C4-2B (cell line): ENCODE measurements around the gene MAGOH.

Experiments
- CTCF ChIP-seq: fragments of 450-650 bp; conservative IDR thresholded peaks from 2 replicates; pipeline ENCODE4 v1.5.1; 2017; ENCODE audit warnings: mild to moderate bottlenecking
- ZFX ChIP-seq: fragments of 450-650 bp; IDR thresholded peaks from 2 replicates; pipeline ENCODE4 v1.6.1; 2017

DNA sequence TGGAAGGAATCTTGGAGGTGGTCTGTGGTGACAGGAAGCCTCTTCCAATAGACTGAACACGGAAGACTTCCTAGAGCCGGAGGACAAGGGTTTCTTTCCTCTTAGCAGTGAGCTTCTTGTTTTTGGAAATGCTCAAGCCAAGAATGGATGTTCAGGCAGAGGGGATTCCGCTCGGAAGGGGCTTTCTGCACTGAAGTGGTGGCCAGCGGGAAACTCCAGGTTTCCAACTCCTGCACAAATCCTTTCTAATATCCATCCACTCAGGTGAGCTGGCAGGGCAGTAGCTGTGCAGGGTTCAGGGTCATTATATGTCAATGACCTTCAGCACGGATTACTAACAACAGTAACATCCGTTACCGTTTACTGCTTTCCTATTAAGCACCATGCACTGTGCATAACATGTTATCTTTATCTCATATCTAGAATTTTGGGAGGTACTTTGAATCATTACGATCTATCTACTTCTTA lies 42.3 kb downstream of the MAGOH start:
- no peak for TF ChIP-seq CTCF
- TF ChIP-seq ZFX, result no peak
